GM06990 (cell line): ENCODE data around the gene PCDHB3.

ENCODE experiments used
- DNase-seq: peaks from one replicate; pipeline ENCODE4 v3.0.0-alpha.2; 2011; ENCODE audit not compliant: insufficient read length; ENCODE audit errors: extremely low read depth
- H3K27me3 ChIP-seq: replicated peaks from 2 replicates; pipeline ENCODE4 v1.6.0; 2011; ENCODE audit warnings: low read length; ENCODE audit not compliant: control insufficient read depth, insufficient read depth
- H3K36me3 ChIP-seq: 2 replicates; pipeline ENCODE4 v1.5.1; 2011; ENCODE audit warnings: low read length; ENCODE audit not compliant: control insufficient read depth, insufficient read depth
- H3K4me3 ChIP-seq: replicated peaks from 2 replicates; pipeline ENCODE4 v1.5.1; 2011; ENCODE audit warnings: low read depth, mild to moderate bottlenecking, control low read depth, low read length
- TF ChIP-seq, protein P1 (sequence below): IDR thresholded peaks from 2 replicates; pipeline ENCODE4 v1.5.1; 2011; ENCODE audit warnings: low read length, control low read depth, mild to moderate bottlenecking, inconsistent platforms; ENCODE audit not compliant: insufficient read depth, poor library complexity, severe bottlenecking

PCDHB3 gene

DNA sequence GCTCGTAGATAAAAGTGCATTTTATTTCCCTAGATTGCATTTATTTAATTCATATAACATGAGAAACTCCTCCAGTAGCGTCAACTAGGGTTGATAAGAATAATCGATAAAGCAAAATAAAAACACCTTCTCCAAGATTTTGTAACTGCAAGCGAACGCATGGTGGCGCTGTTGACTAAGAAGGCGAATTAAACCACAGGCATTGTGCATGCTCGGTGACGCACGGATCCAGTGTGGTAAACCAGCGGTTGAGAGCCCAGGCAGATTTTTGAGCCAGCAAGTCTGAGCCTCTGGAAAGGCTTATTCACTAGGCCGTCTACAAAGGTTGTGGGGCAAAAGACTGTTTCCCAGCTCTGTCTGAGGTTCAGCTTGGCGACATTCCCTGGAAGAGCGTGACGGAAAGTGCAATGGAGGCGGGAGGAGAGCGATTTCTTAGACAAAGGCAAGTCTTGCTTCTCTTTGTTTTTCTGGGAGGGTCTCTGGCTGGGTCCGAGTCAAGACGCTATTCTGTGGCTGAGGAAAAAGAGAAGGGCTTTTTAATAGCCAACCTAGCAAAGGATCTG lies at the start of gene PCDHB3:
TSS of gene PCDHB3 (plus strand) at position 231 of the 563 bp plus-strand sequence. CDS start at position 408, 177 bp downstream.
- TF ChIP-seq, protein P1, sequence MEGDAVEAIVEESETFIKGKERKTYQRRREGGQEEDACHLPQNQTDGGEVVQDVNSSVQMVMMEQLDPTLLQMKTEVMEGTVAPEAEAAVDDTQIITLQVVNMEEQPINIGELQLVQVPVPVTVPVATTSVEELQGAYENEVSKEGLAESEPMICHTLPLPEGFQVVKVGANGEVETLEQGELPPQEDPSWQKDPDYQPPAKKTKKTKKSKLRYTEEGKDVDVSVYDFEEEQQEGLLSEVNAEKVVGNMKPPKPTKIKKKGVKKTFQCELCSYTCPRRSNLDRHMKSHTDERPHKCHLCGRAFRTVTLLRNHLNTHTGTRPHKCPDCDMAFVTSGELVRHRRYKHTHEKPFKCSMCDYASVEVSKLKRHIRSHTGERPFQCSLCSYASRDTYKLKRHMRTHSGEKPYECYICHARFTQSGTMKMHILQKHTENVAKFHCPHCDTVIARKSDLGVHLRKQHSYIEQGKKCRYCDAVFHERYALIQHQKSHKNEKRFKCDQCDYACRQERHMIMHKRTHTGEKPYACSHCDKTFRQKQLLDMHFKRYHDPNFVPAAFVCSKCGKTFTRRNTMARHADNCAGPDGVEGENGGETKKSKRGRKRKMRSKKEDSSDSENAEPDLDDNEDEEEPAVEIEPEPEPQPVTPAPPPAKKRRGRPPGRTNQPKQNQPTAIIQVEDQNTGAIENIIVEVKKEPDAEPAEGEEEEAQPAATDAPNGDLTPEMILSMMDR: no peak
- no peak for DNase-seq
- no peaks in the 10 kb centered on the region for H3K27me3 ChIP-seq
- no peak within 1 kb of the TSS for H3K4me3 ChIP-seq
- no peaks in the 10 kb centered on the region for H3K36me3 ChIP-seq

DNA sequence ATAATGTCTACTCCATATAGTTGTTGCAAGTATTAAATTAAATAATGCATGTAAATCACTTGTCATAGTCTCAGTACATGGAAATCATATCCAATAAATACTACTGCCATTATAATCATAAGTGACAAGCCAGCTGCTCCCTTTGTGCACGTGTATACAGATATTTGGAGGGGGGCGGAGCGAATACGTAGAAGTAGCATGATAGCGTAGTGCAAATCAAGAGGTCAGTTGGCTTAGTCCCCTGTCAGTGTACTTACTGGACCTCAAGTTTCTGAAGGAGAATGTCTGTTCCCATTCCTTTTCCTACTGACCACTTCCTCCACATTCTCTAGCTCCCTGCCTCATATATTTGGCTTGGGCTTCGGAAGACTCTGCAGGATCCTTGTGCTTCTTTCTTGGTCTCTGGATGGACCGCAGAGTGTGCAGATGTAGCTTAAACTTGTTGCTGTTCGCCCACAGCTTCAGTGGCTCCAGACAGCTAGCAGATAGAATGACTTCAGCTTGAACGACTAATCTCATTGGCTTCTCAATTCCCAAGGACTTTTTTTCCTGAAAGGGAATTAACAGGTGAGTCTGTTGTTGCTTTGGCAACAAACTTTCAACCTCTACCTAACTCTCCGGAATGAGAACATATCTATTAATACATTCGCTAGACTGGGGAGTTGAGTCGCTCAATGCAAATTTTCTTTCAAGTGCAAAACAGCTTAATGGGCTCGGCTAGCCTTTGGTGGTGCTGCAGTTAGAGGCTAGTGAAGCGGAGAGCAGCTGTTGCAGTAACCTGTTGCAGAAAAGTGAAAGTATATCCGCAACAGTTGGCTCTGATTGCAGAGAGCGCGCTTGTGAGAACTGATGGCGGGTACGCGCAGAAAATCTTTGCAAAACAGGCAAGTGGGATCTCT lies 49.4 kb upstream of the PCDHB3 start, which contains the start of gene PCDHB1:
TSS of gene PCDHB1 (plus strand) at position 753 of the 899 bp plus-strand sequence. CDS start at position 850, 97 bp downstream.
- TF ChIP-seq, protein P1: no peak
- no peak for DNase-seq
- no peaks in the 10 kb centered on the region for H3K36me3 ChIP-seq
- no peaks in the 10 kb centered on the region for H3K27me3 ChIP-seq
- no peak within 1 kb of the TSS for H3K4me3 ChIP-seq

DNA sequence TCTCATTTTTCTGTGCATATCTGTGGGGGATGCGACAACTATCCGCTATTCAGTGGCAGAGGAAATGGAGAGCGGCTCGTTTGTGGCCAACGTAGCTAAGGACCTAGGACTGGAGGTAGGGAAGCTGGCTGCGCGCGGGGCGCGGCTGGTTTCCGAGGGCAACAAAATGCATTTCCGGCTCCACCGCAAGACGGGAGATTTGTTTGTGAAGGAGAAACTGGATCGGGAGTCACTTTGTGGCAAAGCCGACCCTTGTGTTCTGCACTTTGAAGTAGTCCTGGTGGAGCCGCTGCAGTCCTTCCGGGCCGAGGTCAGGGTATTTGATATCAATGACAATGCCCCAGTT lies 48.8 kb upstream of the PCDHB3 start:
- Histone ChIP-seq H3K36me3 (no peaks in the 10 kb centered on the region), H3K27me3 (no peaks in the 10 kb centered on the region), H3K4me3 (no peak overlapping the region)
- TF ChIP-seq, protein P1: no peak
- DNase-seq: peak; percentile 9

DNA sequence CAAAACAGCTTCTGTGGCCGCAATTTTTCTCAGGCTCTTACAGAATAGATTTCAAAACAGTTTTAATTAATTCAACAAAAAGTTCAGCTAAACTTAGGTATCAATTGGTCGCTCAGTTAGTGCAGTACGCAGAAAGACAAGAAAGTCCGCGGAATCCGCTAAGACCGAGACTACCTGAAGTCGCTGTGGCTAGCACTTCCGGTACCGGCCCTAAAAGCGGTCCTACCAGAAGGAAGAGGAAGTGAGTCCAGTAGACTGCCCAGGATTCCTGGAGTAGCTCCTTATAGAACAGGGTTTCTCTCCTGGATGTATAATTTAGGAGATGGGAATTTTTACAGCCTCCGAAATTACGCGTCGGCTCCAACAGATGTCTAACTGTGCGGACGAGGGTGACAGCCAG lies 22.4 kb upstream of the PCDHB3 start:
- no peak for DNase-seq
- H3K27me3 ChIP-seq: no peaks in the 10 kb centered on the region
- no peak overlapping the region for H3K4me3 ChIP-seq
- no peaks in the 10 kb centered on the region for H3K36me3 ChIP-seq
- TF ChIP-seq, protein P1: no peak

DNA sequence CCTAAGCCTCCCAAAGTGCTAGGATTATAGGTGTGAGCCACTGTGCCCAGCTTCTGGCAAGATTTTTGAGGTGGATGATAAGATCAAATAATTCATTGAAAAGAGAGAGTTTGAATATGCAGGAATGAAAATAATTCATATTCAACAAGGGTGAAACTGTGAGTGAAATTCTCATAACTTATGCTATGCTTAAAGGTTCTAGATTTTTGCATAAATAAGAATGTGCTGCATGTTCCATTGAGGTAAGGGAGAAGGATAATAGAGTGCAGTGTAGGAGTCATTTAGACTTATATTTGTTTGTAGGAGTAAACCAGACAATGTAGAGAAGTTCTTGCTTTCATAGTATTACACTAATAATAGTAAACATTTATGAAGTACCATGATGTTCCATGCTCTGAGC lies 18.0 kb upstream of the PCDHB3 start:
- DNase-seq: no peak
- Histone ChIP-seq H3K27me3 (no peaks in the 10 kb centered on the region), H3K4me3 (no peak overlapping the region), H3K36me3 (no peaks in the 10 kb centered on the region)
- TF ChIP-seq, protein P1: no peak
